ENCODE results near the gene CYP2C19.
"Not testable (repeated sequence)": the region's sequence is repeated elsewhere in the genome, so short reads cannot be mapped to it uniquely, and the experiment has no call there.

The CYP2C19 gene

GRCh38 chr10:94889123-94889522 lies 126.6 kb downstream of the CYP2C19 start:
- H3K4me3 ChIP-seq, result no peak overlapping the region
- peaks cover 0 to 5% (median 0%) of the 10 kb centered on the region in 3 donors for H3K9me3 ChIP-seq
- intact Hi-C loops (cut with DNase I; ENCODE audit: low total_unique reads), result no loop called here
- no peak overlapping the region for H3K27ac ChIP-seq
- TF ChIP-seq, protein P1, sequence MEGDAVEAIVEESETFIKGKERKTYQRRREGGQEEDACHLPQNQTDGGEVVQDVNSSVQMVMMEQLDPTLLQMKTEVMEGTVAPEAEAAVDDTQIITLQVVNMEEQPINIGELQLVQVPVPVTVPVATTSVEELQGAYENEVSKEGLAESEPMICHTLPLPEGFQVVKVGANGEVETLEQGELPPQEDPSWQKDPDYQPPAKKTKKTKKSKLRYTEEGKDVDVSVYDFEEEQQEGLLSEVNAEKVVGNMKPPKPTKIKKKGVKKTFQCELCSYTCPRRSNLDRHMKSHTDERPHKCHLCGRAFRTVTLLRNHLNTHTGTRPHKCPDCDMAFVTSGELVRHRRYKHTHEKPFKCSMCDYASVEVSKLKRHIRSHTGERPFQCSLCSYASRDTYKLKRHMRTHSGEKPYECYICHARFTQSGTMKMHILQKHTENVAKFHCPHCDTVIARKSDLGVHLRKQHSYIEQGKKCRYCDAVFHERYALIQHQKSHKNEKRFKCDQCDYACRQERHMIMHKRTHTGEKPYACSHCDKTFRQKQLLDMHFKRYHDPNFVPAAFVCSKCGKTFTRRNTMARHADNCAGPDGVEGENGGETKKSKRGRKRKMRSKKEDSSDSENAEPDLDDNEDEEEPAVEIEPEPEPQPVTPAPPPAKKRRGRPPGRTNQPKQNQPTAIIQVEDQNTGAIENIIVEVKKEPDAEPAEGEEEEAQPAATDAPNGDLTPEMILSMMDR (IDR thresholded peaks at IDR 0.05), result no peak
- no peaks in the 10 kb centered on the region for H3K4me1 ChIP-seq
- DNase-seq, result no peak
- H3K27me3 ChIP-seq, result no peaks in the 10 kb centered on the region
- H3K36me3 ChIP-seq, result no peaks in the 10 kb centered on the region

DNA sequence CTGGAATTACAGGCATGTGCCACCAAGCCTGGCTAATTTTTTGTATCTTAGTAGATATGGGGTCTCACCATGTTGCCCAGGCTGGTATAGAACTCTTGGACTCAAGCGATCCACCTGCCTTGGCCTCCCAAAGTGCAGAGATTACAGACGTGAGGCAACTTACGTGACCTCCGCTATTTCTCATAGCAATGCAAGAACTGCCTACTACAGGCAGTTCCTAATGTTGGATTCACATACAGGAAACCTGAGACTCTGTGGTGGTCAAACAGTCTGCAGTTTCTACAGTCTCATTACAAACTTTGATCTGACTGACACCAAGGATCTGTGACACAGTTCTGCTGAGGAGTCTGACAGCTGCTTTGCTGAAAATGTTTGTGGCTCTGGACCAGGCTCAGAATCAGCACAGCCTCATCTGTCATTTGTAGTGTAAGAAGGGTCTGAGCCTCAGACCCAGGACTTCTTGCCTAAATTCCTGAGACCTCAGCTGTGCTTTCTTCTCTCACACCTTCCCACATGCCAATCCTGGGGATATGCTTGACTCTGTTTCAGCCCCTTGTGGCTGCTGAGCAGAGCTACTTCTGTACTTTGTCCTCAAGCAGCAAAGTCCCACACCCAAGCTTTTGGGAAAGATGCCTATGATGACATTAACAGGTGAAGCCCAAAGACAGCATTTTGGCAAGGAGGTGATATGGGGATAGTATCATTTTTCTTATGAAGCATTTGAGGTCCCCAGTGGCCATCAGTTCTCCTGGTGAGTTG lies 128.0 kb downstream of the CYP2C19 start:
- Histone ChIP-seq H3K9me3 (peaks cover 0 to 5% (median 0%) of the 10 kb centered on the region in 3 donors), H3K4me3 (no peak overlapping the region), H3K4me1 (no peaks in the 10 kb centered on the region), H3K27ac (no peak overlapping the region), H3K27me3 (no peaks in the 10 kb centered on the region), H3K36me3 (no peaks in the 10 kb centered on the region)
- no peak for DNase-seq
- intact Hi-C loops (cut with DNase I; ENCODE audit: low total_unique reads), result no loop called here
- TF ChIP-seq, protein P1 (IDR thresholded peaks at IDR 0.05), result no peak

DNA sequence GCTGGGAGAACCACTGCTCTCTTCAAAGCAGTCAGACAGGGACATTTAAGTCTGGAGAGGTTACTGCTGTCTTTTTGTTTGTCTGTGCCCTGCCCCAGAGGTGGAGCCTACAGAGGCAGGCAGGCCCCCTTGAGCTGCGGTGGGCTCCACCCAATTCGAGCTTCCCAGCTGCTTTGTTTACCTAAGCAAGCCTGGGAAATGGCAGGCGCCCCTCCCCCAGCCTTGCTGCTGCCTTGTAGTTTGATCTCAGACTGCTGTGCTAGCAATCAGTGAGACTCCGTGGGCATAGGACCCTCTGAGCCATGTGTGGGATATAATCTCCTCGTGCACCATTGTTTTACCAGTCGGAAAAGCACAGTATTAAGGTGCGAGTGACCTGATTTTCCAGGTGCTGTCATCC lies 135.9 kb downstream of the CYP2C19 start:
- intact Hi-C loops (cut with DNase I; ENCODE audit: low total_unique reads); H3K4me1 ChIP-seq; H3K27ac ChIP-seq; H3K36me3 ChIP-seq; H3K27me3 ChIP-seq; H3K9me3 ChIP-seq; H3K4me3 ChIP-seq; DNase-seq: not testable (repeated sequence)

DNA sequence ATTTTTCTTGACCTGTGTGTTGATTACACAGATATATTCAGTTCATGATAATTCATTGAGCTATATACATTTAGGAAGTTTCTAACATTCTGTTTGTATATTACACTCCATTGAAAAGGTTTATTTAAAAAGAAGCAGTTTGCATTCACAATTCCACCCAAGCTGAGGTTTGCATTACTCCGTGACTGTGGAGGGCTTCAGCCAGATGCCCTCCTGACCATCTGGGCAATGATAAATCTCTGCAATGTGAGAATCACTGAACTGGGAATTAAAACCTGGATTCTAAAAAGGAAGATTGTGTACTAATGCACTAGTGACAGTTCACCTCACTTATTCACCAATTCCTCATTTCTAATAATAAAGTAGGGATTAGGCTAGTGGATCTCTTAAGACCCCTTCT lies 139.6 kb downstream of the CYP2C19 start:
- Histone ChIP-seq H3K4me3 (no peak overlapping the region), H3K27ac (no peak overlapping the region), H3K9me3 (peaks cover 0 to 8% (median 3%) of the 10 kb centered on the region in 3 donors), H3K27me3 (no peaks in the 10 kb centered on the region), H3K36me3 (no peaks in the 10 kb centered on the region), H3K4me1 (no peaks in the 10 kb centered on the region)
- no peak for DNase-seq
- intact Hi-C loops (cut with DNase I; ENCODE audit: low total_unique reads), result no loop called here
- TF ChIP-seq, protein P1 (IDR thresholded peaks at IDR 0.05), result no peak

DNA sequence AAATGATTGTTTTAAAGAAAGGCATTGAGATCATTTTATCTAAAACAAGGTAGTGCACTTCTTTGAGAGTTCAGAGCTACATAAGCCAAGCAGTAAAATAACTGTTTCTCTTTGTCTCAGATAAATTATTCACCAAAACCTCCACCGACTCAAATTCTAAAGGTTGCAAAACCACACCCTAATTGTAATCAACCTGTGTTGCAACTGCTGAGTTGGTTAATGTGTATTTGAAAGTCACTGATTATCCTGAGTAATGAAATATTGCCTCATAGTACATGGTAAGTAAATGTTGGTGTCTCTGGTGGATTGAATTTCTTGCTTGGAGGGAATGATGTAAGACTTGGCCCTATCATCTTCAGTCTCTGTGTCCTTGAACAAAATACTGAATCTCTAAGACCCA lies 140.1 kb downstream of the CYP2C19 start:
- intact Hi-C loops (cut with DNase I; ENCODE audit: low total_unique reads), result no loop called here
- H3K4me1 ChIP-seq, result no peaks in the 10 kb centered on the region
- H3K27ac ChIP-seq, result no peak overlapping the region
- no peak for DNase-seq
- no peaks in the 10 kb centered on the region for H3K36me3 ChIP-seq
- TF ChIP-seq, protein P1 (IDR thresholded peaks at IDR 0.05), result no peak
- no peak overlapping the region for H3K4me3 ChIP-seq
- H3K27me3 ChIP-seq, result no peaks in the 10 kb centered on the region
- H3K9me3 ChIP-seq, result peaks cover 0 to 11% (median 3%) of the 10 kb centered on the region in 3 donors

Data from tibial artery (tissue), 4 donors.